Activated T-helper 1 cell treated with anti-CD3 and anti-CD28 coated beads, Interleukin-2, amount 50 U/mL, for 16 hours (primary cell): ENCODE results near the gene ZNF491.
"Not testable (repeated sequence)": the region's sequence is repeated elsewhere in the genome, so short reads cannot be mapped to it uniquely, and the experiment has no call there.

Experiments used
- DNase-seq, 2 donors: peaks; one replicate each; pipeline ENCODE4 v3.0.0-alpha.2; 2020; ENCODE audit warnings: low read depth in 1 of 2, low spot score in 1 of 2

The ZNF491 gene

DNA sequence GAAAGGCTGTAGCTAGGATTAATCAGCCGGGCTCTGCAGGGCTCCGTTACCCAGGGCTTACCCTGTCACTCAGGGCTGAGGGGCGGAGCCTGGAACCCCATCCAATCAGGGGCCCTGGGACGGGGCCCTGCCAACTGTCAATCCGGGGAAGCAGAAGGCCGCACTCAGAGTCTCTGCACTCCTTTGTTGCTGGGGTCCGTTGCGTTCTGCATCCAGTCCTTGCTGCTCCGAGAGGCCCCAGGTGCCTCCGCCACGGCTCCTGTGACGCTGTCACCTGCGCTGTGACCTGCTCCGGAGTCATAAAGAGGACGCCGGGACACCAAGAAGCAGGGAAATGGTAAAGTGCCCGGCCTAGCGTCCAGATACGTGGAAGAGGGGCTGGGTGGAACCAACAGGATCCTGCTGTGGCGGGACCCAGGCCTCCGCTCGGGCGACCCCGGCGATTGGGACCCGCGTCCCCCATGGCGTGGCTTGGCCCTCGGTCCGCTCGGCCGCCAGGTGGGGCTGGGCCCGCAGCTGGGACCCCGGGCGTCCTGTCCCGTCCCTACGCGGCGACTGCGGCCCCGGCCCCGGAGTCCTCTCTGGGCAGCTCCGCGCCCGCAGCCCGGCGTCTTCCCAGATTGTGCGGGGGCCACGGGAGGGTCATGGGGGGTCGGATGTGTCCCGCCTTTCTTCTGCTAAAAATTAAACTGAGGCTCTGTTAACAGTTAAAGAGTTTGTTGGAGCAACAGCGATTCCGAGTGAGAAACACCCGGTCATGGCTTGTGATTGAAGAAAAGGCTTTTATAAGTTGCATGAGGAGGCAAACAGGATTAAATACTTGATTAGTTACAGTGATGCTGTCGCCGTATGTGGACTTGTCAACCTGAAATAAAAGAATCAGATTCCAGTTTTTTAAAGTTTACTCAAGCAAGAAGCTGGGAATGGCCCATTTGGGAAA, at the start of gene ZNF491:
ZNF491 (plus strand) TSS at position 133 of the 940 bp plus-strand sequence. CDS start 7,431 bp downstream, outside the sequence.
- peak; percentile 61 to 67 for DNase-seq

DNA sequence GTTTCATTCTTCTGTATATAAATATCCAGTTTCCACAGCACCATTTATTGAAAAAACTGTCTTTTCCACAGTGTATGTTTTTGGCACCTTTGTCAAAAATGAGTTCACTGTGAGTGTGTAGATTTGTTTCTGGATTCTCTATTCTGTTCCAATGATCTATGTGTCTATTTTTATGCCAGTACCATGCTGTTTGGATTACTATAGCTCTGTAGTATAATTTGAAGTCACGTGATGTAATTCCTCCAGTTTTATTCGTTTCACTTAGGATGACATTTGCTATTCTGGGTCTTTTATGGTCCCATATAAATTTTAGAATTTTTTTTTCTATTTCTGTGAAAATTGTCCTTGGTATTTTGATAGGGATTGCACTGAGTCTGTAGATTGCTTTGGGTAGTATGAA, 48.6 kb upstream of the ZNF491 start:
- no peak for DNase-seq

DNA sequence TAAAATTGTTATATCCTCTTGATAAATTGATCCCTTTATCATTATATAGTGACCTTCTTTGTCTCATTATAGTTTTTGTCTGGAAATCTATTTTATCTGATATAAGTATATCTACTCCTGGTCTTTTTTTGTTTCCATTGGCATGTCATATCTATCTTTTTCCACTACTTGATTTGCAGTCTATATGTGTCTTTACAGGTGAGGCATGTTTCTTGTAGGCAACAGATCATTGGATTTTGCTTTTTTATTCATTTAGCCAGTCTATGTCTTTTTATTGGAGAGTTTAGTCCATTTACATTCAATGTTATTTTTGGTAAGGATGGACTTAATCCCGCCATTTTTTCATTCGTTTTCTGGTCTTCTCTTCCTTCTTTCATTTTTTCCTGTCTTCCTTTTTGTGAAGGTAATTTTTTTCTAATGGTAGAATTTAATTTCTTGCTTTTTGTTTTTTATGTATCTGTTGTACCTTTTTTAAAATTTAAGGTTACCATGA, 46.0 kb upstream of the ZNF491 start:
- DNase-seq: no peak

DNA sequence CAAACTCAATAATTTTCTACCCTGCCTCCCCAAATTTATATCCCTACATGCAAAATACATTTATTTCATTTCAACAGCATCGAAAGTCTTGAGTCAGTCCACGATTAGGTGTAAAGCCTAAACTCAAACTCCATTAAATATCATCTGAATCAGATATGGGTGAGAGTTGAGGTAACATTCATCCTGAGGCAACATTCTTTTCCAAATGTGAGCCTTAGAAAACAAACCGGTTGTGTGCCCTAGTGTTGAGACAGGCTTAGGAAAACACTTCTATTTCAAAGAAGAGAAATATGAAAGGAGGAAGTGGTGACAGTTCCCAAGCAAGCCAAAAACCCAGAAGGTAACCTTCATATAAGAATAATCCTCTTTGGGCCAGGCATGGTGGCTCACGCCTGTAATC, 43.7 kb upstream of the ZNF491 start:
- DNase-seq: no peak

DNA sequence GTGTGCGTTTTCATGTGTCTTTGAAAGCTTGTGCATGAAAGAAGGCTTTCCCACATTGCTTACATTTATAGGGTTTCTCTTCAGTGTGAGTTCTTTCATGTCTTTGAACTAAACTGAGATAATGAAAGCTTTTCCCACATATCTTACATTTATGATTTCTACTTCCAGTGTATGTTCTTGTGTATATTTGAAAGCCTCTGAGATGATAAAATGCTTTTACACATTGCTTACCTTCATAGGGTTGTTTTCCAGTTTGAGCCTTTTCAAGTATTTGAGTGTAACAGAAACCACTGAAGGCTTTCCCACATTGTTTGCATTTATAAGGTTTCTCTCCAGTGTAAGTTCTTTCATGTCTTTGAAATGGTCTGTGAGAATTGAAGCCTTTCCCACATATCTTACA, 41.4 kb upstream of the ZNF491 start:
- no peak for DNase-seq

DNA sequence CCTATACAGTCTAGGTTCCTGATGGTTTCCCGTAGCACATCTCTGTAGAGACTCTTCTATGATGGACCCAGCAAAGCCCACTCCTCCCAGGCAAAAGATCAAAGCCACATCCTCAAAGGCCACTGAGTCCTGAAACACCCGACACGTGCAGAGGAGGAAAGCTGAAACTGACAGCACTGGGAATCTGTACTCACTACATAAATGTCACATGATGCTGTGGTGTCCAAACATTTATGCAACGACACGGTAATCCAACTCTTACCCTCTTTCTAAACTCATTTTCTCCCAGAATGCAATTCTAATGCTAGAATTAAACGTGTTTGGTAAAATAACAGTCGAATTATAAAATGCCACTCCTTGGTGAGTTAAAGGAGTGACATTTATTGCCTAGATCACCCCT, 38.5 kb upstream of the ZNF491 start:
- DNase-seq: no peak

DNA sequence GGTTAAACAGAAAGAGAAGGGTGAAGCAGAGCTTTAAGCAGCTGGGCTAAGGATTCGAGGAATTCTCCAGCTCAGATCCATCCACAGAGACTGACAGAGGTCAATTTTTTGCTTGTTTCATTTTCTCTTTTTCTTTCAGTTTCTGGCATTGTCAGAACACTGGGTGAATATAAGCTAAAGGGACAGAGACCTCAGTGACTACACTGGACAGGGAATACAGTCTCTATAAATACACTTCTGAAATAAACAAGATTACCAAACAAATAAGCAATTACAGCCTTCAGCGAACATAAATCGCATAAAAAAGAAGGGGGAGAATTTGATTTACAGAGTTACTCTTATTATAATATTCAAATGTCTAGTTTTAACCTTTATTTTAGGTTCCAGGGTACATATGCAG, 35.2 kb upstream of the ZNF491 start:
- no peak for DNase-seq

DNA sequence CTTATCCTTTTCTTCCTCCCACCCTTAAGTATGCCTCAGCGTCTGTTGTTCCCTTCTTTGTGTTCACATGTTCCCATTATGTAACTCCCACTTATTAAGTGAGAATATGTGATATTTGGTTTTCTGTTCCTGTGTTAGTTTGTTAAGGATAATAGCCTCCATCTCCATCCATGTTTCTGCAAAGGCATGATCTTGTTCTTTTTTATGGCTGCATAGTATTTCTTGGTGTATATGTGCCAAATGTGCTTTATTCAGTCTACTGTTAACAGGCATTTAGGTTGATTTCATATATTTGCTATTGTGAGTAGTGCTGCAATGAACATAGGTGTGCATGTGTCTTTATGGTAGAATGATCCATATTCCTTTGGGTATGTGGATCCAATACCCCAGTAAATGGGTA, 34.7 kb upstream of the ZNF491 start:
- no peak for DNase-seq

DNA sequence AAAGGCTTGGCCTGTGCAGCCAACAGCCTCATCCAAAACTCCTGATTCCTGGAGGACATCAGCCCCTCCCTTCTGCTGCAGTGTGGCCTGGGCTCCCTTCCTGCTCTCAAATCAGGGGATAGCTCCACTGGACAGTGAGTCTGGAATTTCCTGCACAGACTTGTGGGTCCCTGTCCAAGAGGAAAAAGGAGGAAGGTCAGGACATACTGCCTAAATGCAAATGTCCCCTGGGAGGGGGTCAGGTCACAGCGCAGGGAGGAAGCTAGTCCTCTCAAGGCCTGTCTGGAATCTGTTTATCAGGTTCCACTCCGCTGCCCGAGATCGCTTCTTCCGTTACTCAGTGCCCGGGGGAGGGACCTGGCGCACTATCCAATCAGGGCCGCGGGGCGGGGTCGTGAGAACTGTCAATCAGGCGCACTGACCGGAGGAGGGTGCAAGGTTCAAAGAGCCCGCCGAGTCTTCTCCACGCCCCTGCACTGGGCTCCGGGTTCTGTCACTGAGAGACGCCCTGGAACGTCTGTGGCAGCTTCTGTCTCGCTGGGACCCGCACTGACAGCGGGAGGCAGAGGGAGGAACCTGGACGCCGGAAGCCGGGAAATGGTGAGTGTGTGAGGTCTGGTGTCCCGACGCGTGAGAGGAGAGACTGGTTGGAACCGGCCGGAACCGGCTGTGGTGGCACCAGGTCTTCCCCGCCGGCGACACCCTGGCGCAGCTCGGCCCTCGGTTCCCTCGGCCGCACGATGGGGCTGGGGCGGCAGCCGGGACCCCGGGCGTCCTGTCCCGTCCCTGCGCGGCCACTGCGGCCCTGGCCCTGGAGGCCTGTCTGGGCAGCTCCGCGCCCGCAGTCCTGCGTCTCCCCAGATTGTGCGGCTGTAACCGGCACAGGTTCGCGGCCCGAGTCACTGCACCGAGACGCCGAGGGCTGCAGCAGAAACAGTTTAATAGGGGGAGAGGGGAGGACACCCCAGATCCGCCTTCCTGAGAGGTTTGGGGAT, 31.4 kb upstream of the ZNF491 start, which contains the start of gene ZNF441:
ZNF441 (plus strand) TSS at position 404 of the 995 bp plus-strand sequence; CDS start at position 598, 194 bp downstream.
- DNase-seq: peak; percentile 80 to 88

DNA sequence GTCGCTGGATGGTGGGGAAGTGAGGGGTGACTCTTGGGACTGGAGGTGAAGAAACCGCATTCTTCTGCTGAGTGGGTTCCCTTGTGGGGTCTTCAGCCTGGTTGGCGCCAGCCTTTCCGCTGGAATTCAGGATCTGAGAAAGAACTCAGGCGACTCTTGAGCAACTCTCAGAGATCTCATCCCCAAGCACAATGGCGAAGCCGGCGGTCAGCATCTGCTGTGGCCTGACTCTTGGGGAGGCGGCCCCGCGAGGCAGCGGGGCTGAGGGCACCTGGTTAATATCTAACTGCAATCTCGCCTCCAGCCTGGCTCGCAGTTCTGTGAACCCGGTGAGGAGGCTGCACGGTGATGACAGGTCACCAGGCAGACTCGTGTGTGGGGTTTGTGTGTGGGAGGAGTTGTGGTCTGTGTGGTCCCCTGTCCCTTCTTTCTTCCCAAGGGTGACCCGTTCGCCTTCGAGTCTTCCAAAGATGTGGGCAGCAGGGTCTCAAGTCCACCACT, 30.6 kb upstream of the ZNF491 start:
- peak in 1 of 2 donors; percentile 3 for DNase-seq

DNA sequence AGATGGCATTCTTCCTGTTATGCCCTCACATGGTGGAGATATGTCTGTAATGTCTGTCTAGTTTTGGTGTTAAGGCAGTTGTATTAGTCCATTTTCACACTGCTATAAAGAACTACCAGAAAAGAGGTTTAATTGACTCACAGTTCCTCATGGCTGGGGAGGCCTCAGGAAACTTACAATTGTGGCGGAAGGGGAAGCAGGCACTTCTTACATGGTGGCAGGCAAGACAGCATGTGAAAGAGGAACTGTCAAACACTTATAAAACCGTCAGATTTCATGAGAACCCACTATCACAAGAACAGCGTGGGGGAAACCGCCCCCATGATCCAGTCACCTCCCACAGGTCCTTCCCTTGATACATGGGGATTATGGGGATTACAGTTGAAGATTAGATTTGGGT, 28.3 kb upstream of the ZNF491 start:
- no peak for DNase-seq

DNA sequence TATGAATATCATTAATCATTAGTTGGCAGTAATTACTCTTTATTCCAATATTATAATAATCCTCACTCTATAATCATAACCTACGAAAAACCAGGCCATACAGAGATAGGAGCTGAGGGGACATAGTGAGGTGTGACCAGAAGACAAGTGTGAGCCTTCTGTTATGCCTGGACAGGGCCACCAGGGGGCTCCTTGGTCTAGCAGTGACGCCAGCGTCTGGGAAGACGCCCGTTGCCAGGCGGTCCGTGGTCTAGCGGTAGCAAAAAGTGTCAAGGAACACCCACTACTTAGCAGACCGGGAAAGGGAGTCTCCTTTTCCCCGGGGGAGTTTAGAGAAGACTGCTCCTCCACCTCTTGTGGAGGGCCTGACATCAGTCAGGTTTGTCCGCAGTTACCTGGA, 26.8 kb upstream of the ZNF491 start:
- not testable (repeated sequence) for DNase-seq

DNA sequence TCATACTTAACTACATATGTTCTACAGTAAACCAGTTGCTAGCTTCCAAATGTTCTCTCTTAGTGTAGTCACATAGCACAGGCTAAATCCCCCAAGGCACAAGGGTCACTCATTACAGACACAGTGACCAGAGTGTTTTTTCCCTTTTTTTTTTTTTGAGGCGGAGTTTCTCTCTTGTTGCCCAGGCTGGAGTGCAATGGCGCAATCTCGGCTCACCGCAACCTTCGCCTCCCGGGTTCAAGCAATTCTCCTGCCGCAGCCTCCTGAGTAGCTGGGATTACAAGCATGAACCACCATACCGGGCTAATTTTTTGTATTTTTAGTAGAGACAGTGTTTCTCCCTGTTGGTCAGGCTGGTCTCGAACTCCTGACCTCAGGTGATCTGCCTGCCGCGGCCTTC, 21.7 kb upstream of the ZNF491 start:
- not testable (repeated sequence) for DNase-seq

DNA sequence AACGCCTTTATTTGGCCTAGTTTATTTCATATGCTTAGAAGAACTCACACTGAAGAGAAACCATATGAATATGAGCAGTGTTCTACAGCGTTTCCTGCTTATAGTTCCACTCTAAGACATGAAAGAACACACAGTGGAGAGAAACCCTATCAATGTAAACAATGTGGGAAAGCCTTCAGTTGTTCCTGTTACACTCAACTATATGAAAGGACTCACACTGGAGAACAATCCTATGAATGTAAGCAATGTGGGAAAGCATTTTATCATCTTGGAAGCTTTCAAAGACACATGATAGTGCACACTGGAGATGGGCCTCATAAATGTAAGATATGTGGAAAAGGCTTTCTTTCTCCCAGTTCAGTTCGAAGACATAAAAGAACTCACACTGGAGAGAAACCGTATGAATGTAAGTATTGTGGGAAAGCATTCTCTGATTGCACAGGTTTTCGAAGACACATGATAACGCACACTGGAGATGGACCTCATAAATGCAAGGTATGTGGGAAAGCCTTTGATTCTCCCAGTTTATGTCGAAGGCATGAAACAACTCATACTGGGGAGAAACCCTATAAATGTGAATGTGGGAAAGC, 17.8 kb upstream of the ZNF491 start:
- no peak for DNase-seq

DNA sequence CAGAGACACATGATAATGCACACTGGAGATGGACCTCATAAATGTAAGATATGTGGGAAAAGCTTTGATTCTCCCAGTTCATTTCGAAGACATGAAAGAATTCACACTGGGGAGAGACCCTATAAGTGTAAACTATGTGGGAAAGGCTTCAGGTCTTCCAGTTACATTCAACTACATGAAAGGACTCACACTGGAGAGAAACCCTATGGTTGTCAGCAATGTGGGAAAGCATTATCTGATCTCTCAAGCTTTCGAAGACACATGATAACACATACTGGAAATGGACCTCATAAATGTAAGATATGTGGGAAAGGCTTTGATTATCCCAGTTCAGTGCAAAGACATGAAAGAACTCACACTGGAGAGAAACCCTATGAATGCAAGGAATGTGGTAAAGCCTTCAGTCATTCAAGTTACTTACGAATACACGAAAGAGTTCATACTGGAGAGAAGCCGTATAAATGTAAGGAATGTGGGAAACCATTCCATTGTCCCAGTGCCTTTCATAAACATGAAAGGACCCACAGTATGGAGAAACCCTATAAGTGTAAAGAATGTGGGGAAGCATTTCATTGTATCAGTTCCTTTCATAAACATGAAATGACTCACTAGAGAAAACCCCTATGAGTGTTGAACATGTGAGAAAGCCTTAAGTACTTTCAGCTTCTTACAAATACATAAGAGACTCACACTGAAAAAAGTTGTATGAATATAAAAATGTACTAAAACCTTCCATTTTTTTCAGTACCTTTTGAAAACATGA, 16.8 kb upstream of the ZNF491 start:
- no peak for DNase-seq

DNA sequence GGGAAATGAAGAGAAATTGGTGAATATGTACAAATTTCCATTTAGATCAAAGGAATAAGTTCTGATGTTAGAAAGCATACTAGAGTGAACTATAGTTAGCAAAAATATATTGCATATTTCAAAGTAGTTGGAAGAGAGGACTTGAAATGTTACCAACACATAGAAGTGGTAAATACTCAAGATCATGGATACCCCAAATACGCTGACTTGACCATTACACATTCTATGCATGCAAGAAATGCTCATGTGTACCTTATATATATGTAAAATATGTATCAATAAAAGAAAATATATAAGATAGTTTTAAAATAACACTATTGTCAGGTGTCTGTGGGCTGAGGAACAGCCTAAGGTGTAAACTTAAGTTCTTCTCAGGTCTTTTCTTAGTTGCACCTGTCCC, 14.6 kb upstream of the ZNF491 start:
- no peak for DNase-seq

DNA sequence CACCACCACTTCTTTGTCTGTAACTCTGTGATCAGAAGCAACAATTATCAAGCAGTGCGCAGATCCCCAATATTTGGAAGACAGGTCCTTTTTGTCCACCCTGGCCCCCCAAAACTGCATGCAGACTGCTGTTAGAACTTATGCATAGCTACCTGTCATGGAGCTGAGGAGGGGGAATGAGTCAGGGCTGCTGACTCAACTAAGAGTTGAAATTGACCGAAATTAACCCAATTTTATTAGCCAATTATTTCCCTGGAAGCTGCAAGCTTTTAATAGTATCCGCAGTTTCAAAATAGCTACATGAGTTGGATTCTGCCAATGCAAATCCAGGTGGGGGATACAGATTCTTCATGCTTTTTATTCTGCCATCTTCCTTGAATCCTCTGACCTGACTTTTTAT, 14.0 kb upstream of the ZNF491 start:
- DNase-seq: no peak

DNA sequence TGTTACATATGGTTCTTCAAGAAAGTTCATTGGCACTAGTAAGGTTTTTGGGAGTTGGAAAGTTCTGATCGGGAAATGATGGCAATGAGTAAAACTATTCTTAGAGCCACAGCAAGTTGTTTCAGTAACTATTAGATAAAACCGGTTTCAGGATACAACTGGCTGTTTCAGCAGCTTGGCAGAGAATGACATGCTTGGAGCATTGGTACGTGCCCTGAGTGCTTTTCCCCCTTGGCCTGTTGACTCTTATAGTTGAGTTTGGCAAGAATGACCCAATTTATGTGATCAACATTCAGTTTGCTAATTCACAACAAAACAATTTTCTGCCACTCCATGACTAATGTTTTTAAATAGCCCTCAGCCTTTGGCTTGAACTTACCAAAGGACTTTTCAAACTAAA, 10.8 kb upstream of the ZNF491 start:
- DNase-seq: no peak

DNA sequence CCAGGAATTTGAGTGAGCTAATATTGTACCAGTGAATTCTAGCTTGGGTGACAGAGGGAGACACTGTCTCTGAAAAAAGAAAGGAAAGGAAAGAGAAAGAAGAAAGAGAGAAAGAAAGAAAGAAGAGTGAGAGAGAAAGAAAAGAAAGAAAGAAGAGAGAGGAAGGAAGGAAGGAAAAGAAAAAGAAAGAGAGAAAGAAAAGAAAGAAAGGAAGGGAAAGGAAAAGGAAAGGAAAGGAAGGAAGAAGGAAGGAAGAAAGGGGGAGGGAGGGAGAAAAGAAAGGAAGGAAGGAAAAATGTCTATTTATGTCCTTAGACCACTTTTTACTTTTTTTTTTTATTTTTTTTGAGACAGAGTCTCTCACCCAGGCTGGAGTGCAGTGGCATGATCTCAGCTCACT, 5.4 kb upstream of the ZNF491 start:
- DNase-seq: no peak

DNA sequence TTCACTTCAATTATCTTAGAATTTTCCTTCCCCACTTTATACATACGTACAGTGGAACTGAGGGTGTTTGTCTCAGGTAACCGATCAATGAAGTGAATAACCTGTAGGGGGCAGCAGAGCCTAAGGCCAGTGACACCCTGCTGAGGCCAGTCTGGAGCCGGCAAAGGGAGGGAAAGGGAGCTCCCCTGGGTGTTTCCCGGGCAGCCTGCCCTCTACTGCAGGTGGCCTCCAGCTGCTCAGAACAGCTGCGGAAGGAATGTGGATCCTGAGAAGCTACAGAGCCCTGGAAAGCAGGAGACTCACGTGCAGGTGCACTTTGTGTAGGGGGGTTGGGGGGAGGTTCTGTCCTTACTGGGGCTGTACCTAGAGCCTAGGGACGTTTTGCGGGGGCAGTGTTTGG, 832 bp upstream of the ZNF491 start:
- DNase-seq: peak; percentile 36 to 53
